Body of pancreas (tissue), 4 donors: ENCODE measurements around the gene CADM2. TPM values are rescaled to one million over a fixed set of nuclear protein-coding genes. Genes with fewer than 3 reads are reported as not detected.

Experiments
- ATAC-seq: fragments of 150-250 bp; one replicate; pipeline ENCODE4 v1.9.1; 2016
- DNase-seq, 4 donors: peaks; one replicate each; pipeline ENCODE4 v3.0.0-alpha.2; 2019
- H3K27ac ChIP-seq, 4 donors: fragments of 200-600 bp; sonication (generic); 1 replicate in 3 of 4; 2 replicates in 1 of 4; pipeline versions ENCODE4 v1.5.1 to v1.6.1; 2016 to 2019; ENCODE audit warnings: mild to moderate bottlenecking in 1 of 4, mixed read lengths in 1 of 4, moderate library complexity in 1 of 4
- H3K27me3 ChIP-seq, 2 donors: fragments of 200-600 bp; sonication (generic); one replicate each; pipeline ENCODE4 v1.6.0; 2016; ENCODE audit warnings: mild to moderate bottlenecking in 1 of 2
- H3K36me3 ChIP-seq, 2 donors: fragments of 200-600 bp; sonication (generic); replicated peaks in 1 of 2; 2 replicates each; pipeline ENCODE4 v1.5.1; 2016; ENCODE audit warnings: low read depth in 2 of 2; ENCODE audit not compliant: insufficient read depth in 1 of 2
- H3K4me1 ChIP-seq: fragments of 200-600 bp; sonication (generic); one replicate; pipeline ENCODE4 v1.6.0; 2016
- H3K4me3 ChIP-seq, 2 donors: fragments of 200-600 bp; sonication (generic); 1 replicate in 1 of 2; 2 replicates in 1 of 2; pipeline ENCODE4 v1.5.1; 2016 to 2019
- H3K9me3 ChIP-seq, 3 donors: fragments of 200-600 bp; sonication (generic); 1 replicate in 2 of 3; 2 replicates in 1 of 3; pipeline ENCODE4 v1.5.1; 2016
- CTCF ChIP-seq, 7 experiments: fragments of 450-650 bp in 4 of 7; fragments of 200-600 bp in 3 of 7; sonication (generic) in 3 of 7; IDR thresholded peaks; one replicate each; pipeline ENCODE4 v1.5.1; 2016 to 2019; ENCODE audit warnings: antibody characterized with exemption in 7 of 7
- POLR2A ChIP-seq, 3 donors: fragments of 450-650 bp; IDR thresholded peaks; one replicate each; pipeline ENCODE4 v1.6.1; 2016; ENCODE audit warnings: antibody characterized with exemption in 3 of 3, mild to moderate bottlenecking in 2 of 3
- WGBS, 2 donors: methylation state at CpG; one replicate each; pipeline ENCODE4 v1.1.5; 2017; 5-methylcytosine and 5-hydroxymethylcytosine counted together
- intact Hi-C: fragments of 100-400 bp; cut with DNase I; formaldehyde crosslinking; loops from one replicate; pipeline ENCODE4 v1.15.1; 2023
- total RNA-seq, 2 donors: library from RNA; depleted of rRNA; stranded (reverse); fragments of >200 nt; gene quantifications; one replicate each; pipeline ENCODE4 v1.1.0, GENCODE V29; 2016

Gene CADM2
- total RNA-seq, 2 donors from 2014 or later: 0.26 to 1.3 TPM

- Histone ChIP-seq H3K36me3 (no peaks in the 10 kb centered on the region), H3K27ac (no peak overlapping the region), H3K9me3 (no peaks in the 10 kb centered on the region), H3K27me3 (no peaks in the 10 kb centered on the region), H3K4me1 (no peaks in the 10 kb centered on the region), H3K4me3 (no peak overlapping the region)
- no peak for DNase-seq
- ATAC-seq: no peak
- intact Hi-C loops: no loop called here
- 62 to 66% methylated on average over 3 of the region's 3 CpGs for WGBS, 2 donors
- TF ChIP-seq CTCF (IDR thresholded peaks at IDR 0.05) (no peak), POLR2A (IDR thresholded peaks at IDR 0.05) (no peak)
Observed at GRCh38 chr3:85054579-85054978, 95.8 kb downstream of the CADM2 start.

- DNase-seq (no peak), ATAC-seq (no peak)
- intact Hi-C loops: no loop called here
- 55 to 77% methylated on average over 1 of the region's 1 CpG for WGBS, 2 donors
- H3K4me1 ChIP-seq: no peaks in the 10 kb centered on the region
- H3K27ac ChIP-seq: no peak overlapping the region
- H3K4me3 ChIP-seq: no peak overlapping the region
- no peaks in the 10 kb centered on the region for H3K9me3 ChIP-seq
- H3K36me3 ChIP-seq: no peaks in the 10 kb centered on the region
- H3K27me3 ChIP-seq: no peaks in the 10 kb centered on the region
- TF ChIP-seq POLR2A (IDR thresholded peaks at IDR 0.05) (no peak), CTCF (IDR thresholded peaks at IDR 0.05) (no peak)
Observed at GRCh38 chr3:85068911-85069310, 110.1 kb downstream of the CADM2 start.

GRCh38 chr3:85074003-85074402 is 115.2 kb downstream of the CADM2 start:
- Histone ChIP-seq H3K4me3 (no peak overlapping the region), H3K36me3 (no peaks in the 10 kb centered on the region), H3K4me1 (no peaks in the 10 kb centered on the region), H3K9me3 (no peaks in the 10 kb centered on the region), H3K27ac (no peak overlapping the region), H3K27me3 (no peaks in the 10 kb centered on the region)
- DNase-seq (no peak), ATAC-seq (no peak)
- intact Hi-C loops: no loop called here
- WGBS, 2 donors: 63 to 70% methylated on average over 5 of the region's 5 CpGs
- no peak for TF ChIP-seq CTCF (IDR thresholded peaks at IDR 0.05)
- TF ChIP-seq POLR2A (IDR thresholded peaks at IDR 0.05): no peak

- Histone ChIP-seq H3K27ac (no peak overlapping the region), H3K27me3 (no peaks in the 10 kb centered on the region), H3K9me3 (no peaks in the 10 kb centered on the region), H3K4me1 (no peaks in the 10 kb centered on the region), H3K36me3 (no peaks in the 10 kb centered on the region), H3K4me3 (no peak overlapping the region)
- intact Hi-C loops: no loop called here
- TF ChIP-seq POLR2A (IDR thresholded peaks at IDR 0.05): no peak
- TF ChIP-seq CTCF (IDR thresholded peaks at IDR 0.05): no peak
- DNase-seq (no peak), ATAC-seq (no peak)
- WGBS, 2 donors: 58 to 68% methylated on average over 2 of the region's 2 CpGs
Observed at GRCh38 chr3:85075663-85076062, 116.9 kb downstream of the CADM2 start.

GRCh38 chr3:85077018-85077417 is 118.2 kb downstream of the CADM2 start:
- TF ChIP-seq CTCF (IDR thresholded peaks at IDR 0.05): no peak
- no peak for TF ChIP-seq POLR2A (IDR thresholded peaks at IDR 0.05)
- ATAC-seq: no peak
- no peak for DNase-seq
- no peaks in the 10 kb centered on the region for H3K27me3 ChIP-seq
- no peaks in the 10 kb centered on the region for H3K4me1 ChIP-seq
- intact Hi-C loops: no loop called here
- 82 to 83% methylated on average over 1 of the region's 1 CpG for WGBS, 2 donors
- H3K27ac ChIP-seq: no peak overlapping the region
- no peaks in the 10 kb centered on the region for H3K9me3 ChIP-seq
- H3K36me3 ChIP-seq: no peaks in the 10 kb centered on the region
- no peak overlapping the region for H3K4me3 ChIP-seq
